H9 (cell line): ENCODE measurements around the gene AASS. TPM values are rescaled to one million over a fixed set of nuclear protein-coding genes. Genes with fewer than 3 reads are reported as not detected.

Experiments
- DNase-seq: peaks from one replicate; pipeline ENCODE4 v3.0.0-alpha.2; 2017
- H2AFZ ChIP-seq: one replicate; pipeline ENCODE4 v1.6.1; 2013; ENCODE audit warnings: mild to moderate bottlenecking, low read length, control low read depth, moderate library complexity
- H2AK5ac ChIP-seq: 2 replicates; pipeline ENCODE4 v1.6.1; 2013; ENCODE audit warnings: low read length, control low read depth, mixed read lengths; ENCODE audit not compliant: insufficient read length
- H2BK120ac ChIP-seq: one replicate; pipeline ENCODE4 v1.6.1; 2013; ENCODE audit warnings: low read depth, mild to moderate bottlenecking, low read length, control low read depth, inconsistent platforms; ENCODE audit not compliant: poor library complexity, severe bottlenecking
- H2BK12ac ChIP-seq: 2 replicates; pipeline ENCODE4 v1.6.1; 2013; ENCODE audit warnings: low read length, control low read depth, mixed read lengths, low read depth; ENCODE audit not compliant: insufficient read length
- H2BK15ac ChIP-seq: 2 replicates; pipeline ENCODE4 v1.6.1; 2013; ENCODE audit warnings: low read depth, low read length, control low read depth
- H2BK20ac ChIP-seq: one replicate; pipeline ENCODE4 v1.6.1; 2013; ENCODE audit warnings: low read depth, mild to moderate bottlenecking, low read length, control low read depth, inconsistent platforms; ENCODE audit not compliant: poor library complexity, severe bottlenecking
- H2BK5ac ChIP-seq: 2 replicates; pipeline ENCODE4 v1.6.1; 2013; ENCODE audit warnings: low read length, control low read depth, mixed read lengths; ENCODE audit not compliant: insufficient read length
- H3K14ac ChIP-seq: 2 replicates; pipeline ENCODE4 v1.6.1; 2013; ENCODE audit warnings: low read length, control low read depth; ENCODE audit not compliant: insufficient read depth
- H3K18ac ChIP-seq: 2 replicates; pipeline ENCODE4 v1.6.1; 2013; ENCODE audit warnings: low read depth, mild to moderate bottlenecking, mixed read lengths, low read length, control low read depth; ENCODE audit not compliant: insufficient read length
- H3K23ac ChIP-seq: 2 replicates; pipeline ENCODE4 v1.6.1; 2013; ENCODE audit warnings: low read length, control low read depth, mixed read lengths, low read depth; ENCODE audit not compliant: insufficient read length
- H3K23me2 ChIP-seq: 2 replicates; pipeline ENCODE4 v1.6.1; 2013; ENCODE audit warnings: low read depth, mild to moderate bottlenecking, mixed read lengths, low read length, control low read depth; ENCODE audit not compliant: insufficient read length, poor library complexity, severe bottlenecking
- H3K27ac ChIP-seq: 2 replicates; pipeline ENCODE4 v1.5.1; 2013; ENCODE audit warnings: low read length, control low read depth, mixed read lengths, low read depth; ENCODE audit not compliant: insufficient read length
- H3K27me3 ChIP-seq: 2 replicates; pipeline ENCODE4 v1.6.1; 2013; ENCODE audit warnings: low read length, control low read depth, inconsistent platforms; ENCODE audit not compliant: insufficient read depth
- H3K4ac ChIP-seq: 2 replicates; pipeline ENCODE4 v1.6.1; 2013; ENCODE audit warnings: low read depth, mild to moderate bottlenecking, control low read depth, inconsistent platforms, low read length, moderate library complexity
- H3K4me1 ChIP-seq: 2 replicates; pipeline ENCODE4 v1.6.1; 2013; ENCODE audit warnings: low read length, control low read depth, inconsistent platforms; ENCODE audit not compliant: insufficient read depth
- H3K4me2 ChIP-seq: 2 replicates; pipeline ENCODE4 v1.6.1; 2013; ENCODE audit warnings: low read length, control low read depth, mixed read lengths; ENCODE audit not compliant: insufficient read length, insufficient read depth
- H3K56ac ChIP-seq: 2 replicates; pipeline ENCODE4 v1.6.1; 2013; ENCODE audit warnings: low read depth, mild to moderate bottlenecking, mixed read lengths, low read length, control low read depth; ENCODE audit not compliant: insufficient read length
- H3K79me1 ChIP-seq: 2 replicates; pipeline ENCODE4 v1.6.1; 2013; ENCODE audit warnings: low read depth, mild to moderate bottlenecking, moderate library complexity, low read length, control low read depth, inconsistent platforms; ENCODE audit not compliant: insufficient read depth, poor library complexity, severe bottlenecking
- H3K79me2 ChIP-seq: 2 replicates; pipeline ENCODE4 v1.6.1; 2013; ENCODE audit warnings: low read length, control low read depth, inconsistent platforms; ENCODE audit not compliant: insufficient read depth
- H3K9ac ChIP-seq: 2 replicates; pipeline ENCODE4 v1.6.1; 2013; ENCODE audit warnings: low read length, control low read depth, mixed read lengths; ENCODE audit not compliant: insufficient read length; ENCODE audit errors: extremely low read depth
- H3K9me3 ChIP-seq: one replicate; pipeline ENCODE4 v1.6.1; 2013; ENCODE audit warnings: low read depth, low read length, inconsistent platforms; ENCODE audit not compliant: control insufficient read depth
- H3T11ph ChIP-seq: one replicate; pipeline ENCODE4 v1.6.1; 2013; ENCODE audit warnings: mild to moderate bottlenecking, low read length, control low read depth, inconsistent platforms
- H4K20me1 ChIP-seq: one replicate; pipeline ENCODE4 v1.6.1; 2013; ENCODE audit not compliant: control insufficient read depth, insufficient read length, insufficient read depth
- H4K5ac ChIP-seq: 2 replicates; pipeline ENCODE4 v1.6.1; 2013; ENCODE audit warnings: low read depth, mild to moderate bottlenecking, mixed read lengths, low read length, control low read depth; ENCODE audit not compliant: insufficient read length
- H4K8ac ChIP-seq: replicated peaks from 2 replicates; pipeline ENCODE4 v1.6.1; 2013; ENCODE audit warnings: low read length, control low read depth, mixed read lengths, low read depth; ENCODE audit not compliant: insufficient read length
- H4K91ac ChIP-seq: 2 replicates; pipeline ENCODE4 v1.6.1; 2013; ENCODE audit warnings: low read depth, mild to moderate bottlenecking, moderate library complexity, mixed read lengths, low read length, control low read depth; ENCODE audit not compliant: insufficient read length
- H3K27ac Mint-ChIP-seq, 3 experiments: 2 replicates in 2 of 3; 3 replicates in 1 of 3; pipeline ENCODE4 v1.8.0; 2020 to 2021; ENCODE audit warnings: mixed read lengths in 3 of 3, mild to moderate bottlenecking in 1 of 3, moderate library complexity in 1 of 3
- H3K27me3 Mint-ChIP-seq: 2 replicates; pipeline ENCODE4 v1.8.0; 2021; ENCODE audit warnings: low read depth, mild to moderate bottlenecking, moderate library complexity, mixed read lengths
- H3K36me3 Mint-ChIP-seq, 3 experiments: 2 replicates in 2 of 3; 3 replicates in 1 of 3; pipeline ENCODE4 v1.8.0; 2020 to 2021; ENCODE audit warnings: low read depth in 3 of 3, mixed read lengths in 3 of 3; ENCODE audit not compliant: insufficient read depth in 1 of 3
- H3K4me1 Mint-ChIP-seq, 2 experiments: 2 replicates each; pipeline ENCODE4 v1.8.0; 2020; ENCODE audit warnings: mixed read lengths in 2 of 2
- H3K4me3 Mint-ChIP-seq, 2 experiments: 2 replicates in 1 of 2; 3 replicates in 1 of 2; pipeline ENCODE4 v1.8.0; 2020 to 2021; ENCODE audit warnings: mild to moderate bottlenecking in 2 of 2, mixed read lengths in 2 of 2, moderate library complexity in 1 of 2
- H3K9me3 Mint-ChIP-seq, 2 experiments: 2 replicates in 1 of 2; 3 replicates in 1 of 2; pipeline ENCODE4 v1.8.0; 2020; ENCODE audit warnings: mild to moderate bottlenecking in 2 of 2, mixed read lengths in 2 of 2, moderate library complexity in 1 of 2
- total RNA-seq: library from RNA; stranded (reverse); gene quantifications from 2 replicates; pipeline ENCODE4 v1.2.1, GENCODE V29; 2021
- TF ChIP-seq, protein P1 (sequence below): fragments of 200-600 bp; sonication (generic); conservative IDR thresholded peaks from 3 replicates; pipeline ENCODE4 v1.8.0; 2021; ENCODE audit warnings: antibody characterized with exemption, mild to moderate bottlenecking

The AASS gene
- total RNA-seq, 1 experiment from 2014 or later, result 398 TPM

DNA sequence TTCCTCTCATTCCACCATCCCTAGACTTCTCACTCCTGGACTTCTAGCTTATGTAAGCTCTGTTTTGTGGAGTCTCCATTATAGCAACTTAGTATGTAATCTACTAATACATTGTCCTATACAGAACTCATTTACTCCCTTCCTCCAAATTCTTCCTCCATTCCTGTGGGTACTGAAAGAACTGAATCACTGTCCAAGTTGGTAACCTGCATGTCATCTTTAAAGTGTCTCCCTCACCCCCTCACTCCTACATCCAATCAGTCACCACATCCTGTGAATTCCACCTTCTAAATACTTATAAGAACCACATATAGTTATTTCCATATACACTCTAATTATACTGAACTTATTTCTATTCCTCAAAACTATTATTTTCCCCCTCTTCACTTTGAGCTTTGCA is 20.3 kb downstream of the AASS start:
- H3K27ac Mint-ChIP-seq, result peak overlapping the region in 2 of 3 experiments; percentile 14 to 61; a peak in 3 of 7 replicates
- H3K4ac ChIP-seq, result no peak overlapping the region
- H4K8ac ChIP-seq, result no peak overlapping the region
- no peak overlapping the region for H2BK5ac ChIP-seq
- no peaks in the 10 kb centered on the region for H3K4me1 ChIP-seq
- H4K20me1 ChIP-seq, result no peaks in the 10 kb centered on the region
- H2AK5ac ChIP-seq, result no peak overlapping the region
- H3K23ac ChIP-seq, result no peak overlapping the region
- no peak overlapping the region for H3K9ac ChIP-seq
- no peak overlapping the region for H3K27ac ChIP-seq
- TF ChIP-seq, protein P1, sequence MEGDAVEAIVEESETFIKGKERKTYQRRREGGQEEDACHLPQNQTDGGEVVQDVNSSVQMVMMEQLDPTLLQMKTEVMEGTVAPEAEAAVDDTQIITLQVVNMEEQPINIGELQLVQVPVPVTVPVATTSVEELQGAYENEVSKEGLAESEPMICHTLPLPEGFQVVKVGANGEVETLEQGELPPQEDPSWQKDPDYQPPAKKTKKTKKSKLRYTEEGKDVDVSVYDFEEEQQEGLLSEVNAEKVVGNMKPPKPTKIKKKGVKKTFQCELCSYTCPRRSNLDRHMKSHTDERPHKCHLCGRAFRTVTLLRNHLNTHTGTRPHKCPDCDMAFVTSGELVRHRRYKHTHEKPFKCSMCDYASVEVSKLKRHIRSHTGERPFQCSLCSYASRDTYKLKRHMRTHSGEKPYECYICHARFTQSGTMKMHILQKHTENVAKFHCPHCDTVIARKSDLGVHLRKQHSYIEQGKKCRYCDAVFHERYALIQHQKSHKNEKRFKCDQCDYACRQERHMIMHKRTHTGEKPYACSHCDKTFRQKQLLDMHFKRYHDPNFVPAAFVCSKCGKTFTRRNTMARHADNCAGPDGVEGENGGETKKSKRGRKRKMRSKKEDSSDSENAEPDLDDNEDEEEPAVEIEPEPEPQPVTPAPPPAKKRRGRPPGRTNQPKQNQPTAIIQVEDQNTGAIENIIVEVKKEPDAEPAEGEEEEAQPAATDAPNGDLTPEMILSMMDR, result no peak
- no peak overlapping the region for H3K56ac ChIP-seq
- H3K4me2 ChIP-seq, result no peak overlapping the region
- H2BK20ac ChIP-seq, result no peak overlapping the region
- H3K4me1 Mint-ChIP-seq, result peaks cover 2 to 11% of the 10 kb centered on the region in 2 experiments; a peak in 3 of 4 replicates
- H4K91ac ChIP-seq, result no peak overlapping the region
- no peak overlapping the region for H2BK12ac ChIP-seq
- no peaks in the 10 kb centered on the region for H3K9me3 ChIP-seq
- H3K9me3 Mint-ChIP-seq, result no peaks in the 10 kb centered on the region
- no peaks in the 10 kb centered on the region for H3K27me3 ChIP-seq
- no peak overlapping the region for H3K18ac ChIP-seq
- H4K5ac ChIP-seq, result no peak overlapping the region
- no peak overlapping the region for H3T11ph ChIP-seq
- H3K36me3 Mint-ChIP-seq, result peaks cover 41 to 93% (median 90%) of the 10 kb centered on the region in 3 experiments
- peaks cover 28% of the 10 kb centered on the region; the same call in 1 of the 2 replicates for H3K79me2 ChIP-seq
- H3K79me1 ChIP-seq, result peaks cover 12% of the 10 kb centered on the region
- no peak for DNase-seq
- H3K27me3 Mint-ChIP-seq, result no peaks in the 10 kb centered on the region
- H3K14ac ChIP-seq, result no peak overlapping the region
- H2AFZ ChIP-seq, result no peak overlapping the region
- H2BK15ac ChIP-seq, result no peak overlapping the region
- H3K23me2 ChIP-seq, result no peaks in the 10 kb centered on the region
- no peak overlapping the region for H2BK120ac ChIP-seq
- H3K4me3 Mint-ChIP-seq, result no peak overlapping the region
